ENCODE data around the gene SNAPC1. TPM values are rescaled to one million over a fixed set of nuclear protein-coding genes. Genes with fewer than 3 reads are reported as not detected.
A peak's percentile ranks its signal among the peaks of the same experiment; 100 is the strongest.

Gene SNAPC1
- polyA plus RNA-seq, 2 of the 4 experiments (the other 2 are of a cell fraction), result 22.8 to 30.5 TPM

- FAIRE-seq (no peak), ATAC-seq (no peak), DNase-seq (ENCODE audit: low read depth in 1 of 2, low spot score in 1 of 2) (no peak)
- H3K4me1 ChIP-seq, result peaks cover 36% of the 10 kb centered on the region
- CTCF ChIA-PET, result interaction anchor here (2.0 kb wide), 1 partner anchor 72 kb away, joined by 9 read pairs; no protein-coding TSS in a partner anchor
- 91% methylated on average over 15 of the region's 15 CpGs for WGBS (ENCODE audit: missing lambda C conversion rate)
- TF ChIP-seq KDM5A (IDR thresholded peaks at IDR 0.05) (no peak), ESRRA (IDR thresholded peaks at IDR 0.05; ENCODE audit: borderline replicate concordance, low read length) (no peak), RARB (CRISPR knock-in tag; IDR thresholded peaks at IDR 0.05) (no peak), USF2 (IDR thresholded peaks at IDR 0.05) (no peak), CTCF (IDR thresholded peaks at IDR 0.05) (no peak), REST (IDR thresholded peaks at IDR 0.05) (no peak), HES2 (IDR thresholded peaks at IDR 0.05) (no peak), RNF2 (IDR thresholded peaks at IDR 0.05; ENCODE audit: borderline replicate concordance, low read depth) (no peak)
- POLR2A ChIA-PET, result no interaction called here
- H3K4me3 ChIP-seq, result no peak overlapping the region
- H3K4me2 ChIP-seq, result peak overlapping the region; percentile 74
- H3K9me3 ChIP-seq, result no peaks in the 10 kb centered on the region
- no peak overlapping the region for H3K27ac ChIP-seq
Observed at GRCh38 chr14:61765225-61765943, 3.2 kb downstream of the SNAPC1 start.

GRCh38 chr14:61766151-61766550 is 3.9 kb downstream of the SNAPC1 start:
- POLR2A ChIA-PET, result no interaction called here
- no peak overlapping the region for H3K4me3 ChIP-seq
- CTCF ChIA-PET, result no interaction called here
- WGBS (ENCODE audit: missing lambda C conversion rate), result 90% methylated on average over 5 of the region's 5 CpGs
- H3K9me3 ChIP-seq, result no peaks in the 10 kb centered on the region
- ATAC-seq (no peak), DNase-seq (ENCODE audit: low read depth in 1 of 2, low spot score in 1 of 2) (no peak), FAIRE-seq (no peak)
- H3K4me2 ChIP-seq, result peak overlapping the region; percentile 74
- no peak overlapping the region for H3K27ac ChIP-seq
- peaks cover 36% of the 10 kb centered on the region for H3K4me1 ChIP-seq
- no peak for TF ChIP-seq ESRRA (IDR thresholded peaks at IDR 0.05; ENCODE audit: borderline replicate concordance, low read length)
- TF ChIP-seq GATA3 (IDR thresholded peaks at IDR 0.05; ENCODE audit: borderline replicate concordance), result no peak
- TF ChIP-seq ZSCAN20 (CRISPR knock-in tag; IDR thresholded peaks at IDR 0.05), result no peak

- H3K9me3 ChIP-seq, result no peaks in the 10 kb centered on the region
- H3K4me1 ChIP-seq, result peaks cover 30% of the 10 kb centered on the region
- H3K4me2 ChIP-seq, result no peak overlapping the region
- no peak for TF ChIP-seq MAX (IDR thresholded peaks at IDR 0.05)
- TF ChIP-seq PBX3 (IDR thresholded peaks at IDR 0.05), result no peak
- no peak for TF ChIP-seq USF2 (IDR thresholded peaks at IDR 0.05)
- no peak for TF ChIP-seq ATOH8 (CRISPR knock-in tag; IDR thresholded peaks at IDR 0.05; ENCODE audit: low read depth)
- no peak for TF ChIP-seq CBX2 (IDR thresholded peaks at IDR 0.05; ENCODE audit: borderline replicate concordance, low read depth)
- DNase-seq (ENCODE audit: low read depth in 1 of 2, low spot score in 1 of 2) (no peak), FAIRE-seq (no peak), ATAC-seq (no peak)
- CTCF ChIA-PET, result interaction anchor here (1.4 kb wide), 1 partner anchor 70 kb away, joined by 5 read pairs; no protein-coding TSS in a partner anchor
- 90% methylated on average over 3 of the region's 3 CpGs for WGBS (ENCODE audit: missing lambda C conversion rate)
- H3K4me3 ChIP-seq, result no peak overlapping the region
- no peak overlapping the region for H3K27ac ChIP-seq
- POLR2A ChIA-PET, result no interaction called here
Observed at GRCh38 chr14:61768240-61768639, 6.0 kb downstream of the SNAPC1 start.
